GM19452 (cell line): Measurements from ENCODE around the gene TRIM40.
"Not testable (repeated sequence)": the region's sequence is repeated elsewhere in the genome, so short reads cannot be mapped to it uniquely, and the experiment has no call there.

Source experiments
- ATAC-seq: cut with Tn5 transposase; IDR thresholded peaks from one replicate; pipeline ENCODE4 v1.9.1; 2021; ENCODE audit not compliant: unreplicated experiment

TRIM40 gene

DNA sequence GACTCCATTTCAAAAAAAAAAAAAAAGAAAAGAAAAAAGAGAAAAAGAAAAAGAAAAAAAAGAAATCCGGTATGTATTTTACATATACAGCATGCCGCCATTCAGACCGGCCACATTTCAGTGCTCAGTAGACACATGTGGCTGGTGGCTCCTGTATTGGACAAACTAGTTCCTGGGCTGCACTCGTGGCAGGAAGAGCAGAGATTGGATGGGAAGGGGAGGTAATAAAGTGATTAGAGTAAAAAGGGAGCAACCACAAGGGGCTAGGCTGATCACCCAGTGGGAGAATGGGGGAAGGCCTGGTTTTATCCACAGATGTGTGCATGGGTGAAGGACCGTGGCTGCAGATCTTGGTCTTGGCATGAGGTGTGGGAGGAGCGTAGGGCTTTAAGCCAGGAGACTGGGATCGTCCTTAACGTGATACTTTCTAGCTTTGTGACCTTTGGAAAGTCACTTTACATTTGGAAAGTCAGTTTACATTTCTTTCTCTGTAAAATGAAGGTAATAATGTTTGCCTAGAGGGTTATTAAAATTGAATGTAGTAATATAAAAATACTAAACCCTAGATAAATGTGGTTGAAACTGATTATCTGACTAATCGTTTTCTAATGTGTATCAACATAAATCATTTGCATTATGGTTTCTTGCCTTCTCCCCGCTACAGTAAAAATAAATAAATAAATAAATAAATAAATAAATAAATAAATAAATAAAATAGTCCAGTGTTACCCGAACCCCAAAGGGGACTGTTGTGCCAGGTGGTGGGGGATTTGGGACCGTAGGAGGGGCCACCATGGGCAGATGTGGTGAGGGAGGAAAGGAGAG lies 26.5 kb downstream of the TRIM40 start:
- ATAC-seq, result no peak

DNA sequence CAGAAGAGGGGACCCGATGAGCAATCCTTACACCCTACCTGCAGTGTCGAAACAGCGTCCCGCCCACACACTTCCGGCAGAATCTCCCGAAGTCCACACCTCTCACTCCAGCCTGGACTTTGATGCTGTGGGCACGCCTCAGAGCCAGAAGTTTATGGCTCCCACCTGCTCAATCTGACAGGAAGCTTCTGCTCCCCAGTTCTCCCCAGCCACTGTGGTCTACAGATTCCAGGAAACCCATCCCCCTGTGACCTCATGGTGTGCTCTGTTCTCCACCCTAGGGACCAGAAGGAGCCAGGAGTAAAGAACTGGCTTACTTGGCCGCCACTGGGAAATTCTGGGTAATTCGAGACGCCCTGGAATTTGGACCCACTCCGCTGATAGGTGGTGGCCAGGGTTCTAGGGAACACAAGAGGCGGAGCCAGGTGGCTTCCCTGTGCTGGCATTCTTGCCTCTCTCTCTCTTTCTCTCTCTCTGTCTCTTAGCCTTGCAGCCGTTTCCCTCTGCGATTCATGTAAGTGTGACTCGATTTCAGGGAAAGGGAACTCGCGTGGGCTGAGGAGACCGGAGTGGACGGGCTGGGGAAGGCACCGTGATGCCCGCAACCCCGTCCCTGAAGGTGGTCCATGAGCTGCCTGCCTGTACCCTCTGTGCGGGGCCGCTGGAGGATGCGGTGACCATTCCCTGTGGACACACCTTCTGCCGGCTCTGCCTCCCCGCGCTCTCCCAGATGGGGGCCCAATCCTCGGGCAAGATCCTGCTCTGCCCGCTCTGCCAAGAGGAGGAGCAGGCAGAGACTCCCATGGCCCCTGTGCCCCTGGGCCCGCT lies 27.4 kb downstream of the TRIM40 start, which contains the start of gene TRIM15:
Gene TRIM15 (plus strand): TSS at position 457 of the 828 bp plus-strand sequence. CDS start 139 bp downstream, at position 596.
- ATAC-seq, result no peak

DNA sequence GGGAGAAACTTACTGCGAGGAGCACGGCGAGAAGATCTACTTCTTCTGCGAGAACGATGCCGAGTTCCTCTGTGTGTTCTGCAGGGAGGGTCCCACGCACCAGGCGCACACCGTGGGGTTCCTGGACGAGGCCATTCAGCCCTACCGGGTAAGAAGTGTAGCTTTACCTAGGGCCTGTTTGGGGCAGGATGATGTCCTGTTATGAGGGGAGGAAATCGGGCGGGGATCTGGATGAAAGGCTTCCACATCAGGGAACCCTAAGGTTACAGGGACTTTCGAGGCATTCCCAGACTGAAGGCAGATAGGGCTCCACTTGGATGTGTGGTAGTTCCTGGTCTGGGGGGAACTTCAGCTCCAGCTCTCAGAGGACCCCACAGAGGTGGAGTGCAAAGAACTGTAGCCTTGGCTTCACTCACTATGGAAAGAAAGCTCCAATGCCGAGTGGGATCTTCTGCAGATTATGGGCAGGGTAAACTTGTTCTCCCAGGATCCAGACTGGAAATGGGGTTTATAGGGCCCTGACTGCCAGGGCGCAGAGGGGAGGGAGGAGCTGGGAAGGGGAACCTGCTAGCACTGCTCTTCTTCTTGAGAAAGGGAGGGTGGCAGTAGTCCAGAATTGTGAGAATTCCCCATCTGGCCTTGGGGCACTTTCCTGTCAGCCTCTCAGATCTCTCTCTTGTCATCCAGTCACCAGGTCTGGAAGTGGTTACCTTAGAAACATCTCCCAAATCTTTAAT lies 28.1 kb downstream of the TRIM40 start:
- ATAC-seq, result no peak

DNA sequence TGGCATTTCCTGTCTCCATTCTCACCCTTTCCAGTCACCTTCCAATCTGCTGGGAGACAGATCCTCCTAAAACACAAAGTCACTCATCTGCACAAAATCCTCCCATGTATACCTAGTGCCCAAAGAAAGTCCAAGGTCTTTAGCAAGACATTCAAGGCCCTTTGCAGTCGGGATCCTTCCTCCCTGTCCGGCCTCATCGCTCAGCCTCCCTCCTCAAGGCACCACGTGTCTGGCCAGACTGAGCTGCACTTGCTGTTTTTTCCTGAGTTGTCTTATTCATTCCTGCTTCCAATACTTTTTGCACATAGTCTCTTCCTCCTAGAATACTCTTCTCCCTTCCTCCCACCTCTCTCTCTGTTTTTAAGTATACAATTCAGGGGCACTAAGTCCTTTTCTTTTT lies 28.8 kb downstream of the TRIM40 start:
- no peak for ATAC-seq

DNA sequence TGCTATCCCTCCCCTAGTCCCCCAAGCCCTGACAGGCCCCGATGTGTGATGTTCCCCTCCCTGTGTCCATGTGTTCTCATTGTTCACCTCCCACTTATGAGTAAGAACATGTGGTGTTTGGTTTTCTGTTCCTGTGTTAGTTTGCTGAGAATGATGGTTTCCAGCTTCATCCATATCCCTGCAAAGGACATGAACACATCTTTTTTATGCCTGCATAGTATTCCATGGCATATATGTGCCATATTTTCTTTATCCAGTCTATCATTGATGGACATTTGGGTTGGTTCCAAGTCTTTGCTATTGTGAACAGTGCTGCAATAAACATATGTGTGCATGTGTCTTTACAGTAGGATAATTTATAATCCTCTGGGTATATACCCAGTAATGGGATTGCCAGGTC lies 29.3 kb downstream of the TRIM40 start:
- ATAC-seq, result not testable (repeated sequence)

DNA sequence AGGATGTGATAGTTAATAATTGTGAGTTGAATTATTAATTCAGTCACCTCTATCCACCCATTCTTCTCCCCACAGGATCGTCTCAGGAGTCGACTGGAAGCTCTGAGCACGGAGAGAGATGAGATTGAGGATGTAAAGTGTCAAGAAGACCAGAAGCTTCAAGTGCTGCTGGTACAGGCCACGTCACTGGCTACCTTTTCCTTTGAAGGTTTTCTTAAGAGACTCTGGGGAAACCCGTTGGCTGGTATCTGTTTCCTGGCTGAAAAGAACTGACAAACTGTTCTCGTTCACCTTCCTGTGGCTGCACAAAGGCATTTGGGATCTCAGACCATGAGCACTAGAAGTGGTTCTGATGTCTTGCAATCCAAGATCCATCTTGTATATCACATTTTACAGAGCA lies 31.2 kb downstream of the TRIM40 start:
- ATAC-seq, result no peak

DNA sequence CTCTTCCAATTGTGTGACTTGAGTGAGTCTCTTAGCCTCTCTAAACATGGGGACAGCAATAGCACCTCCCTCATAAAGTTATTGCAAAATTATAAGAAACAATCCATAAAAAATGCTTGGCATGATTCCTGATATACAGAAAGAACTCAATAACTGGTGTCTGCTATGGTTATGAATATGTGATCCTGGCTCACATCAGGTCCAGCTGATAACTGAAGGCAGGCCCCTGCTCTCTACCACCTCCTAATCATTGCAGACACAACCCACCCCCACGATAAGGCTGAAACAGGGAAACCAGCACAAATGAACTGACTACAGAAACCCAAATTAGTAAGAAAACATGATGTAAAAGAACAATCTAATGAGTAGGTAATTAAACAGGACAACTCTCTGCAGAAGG lies 32.8 kb downstream of the TRIM40 start:
- ATAC-seq, result no peak

DNA sequence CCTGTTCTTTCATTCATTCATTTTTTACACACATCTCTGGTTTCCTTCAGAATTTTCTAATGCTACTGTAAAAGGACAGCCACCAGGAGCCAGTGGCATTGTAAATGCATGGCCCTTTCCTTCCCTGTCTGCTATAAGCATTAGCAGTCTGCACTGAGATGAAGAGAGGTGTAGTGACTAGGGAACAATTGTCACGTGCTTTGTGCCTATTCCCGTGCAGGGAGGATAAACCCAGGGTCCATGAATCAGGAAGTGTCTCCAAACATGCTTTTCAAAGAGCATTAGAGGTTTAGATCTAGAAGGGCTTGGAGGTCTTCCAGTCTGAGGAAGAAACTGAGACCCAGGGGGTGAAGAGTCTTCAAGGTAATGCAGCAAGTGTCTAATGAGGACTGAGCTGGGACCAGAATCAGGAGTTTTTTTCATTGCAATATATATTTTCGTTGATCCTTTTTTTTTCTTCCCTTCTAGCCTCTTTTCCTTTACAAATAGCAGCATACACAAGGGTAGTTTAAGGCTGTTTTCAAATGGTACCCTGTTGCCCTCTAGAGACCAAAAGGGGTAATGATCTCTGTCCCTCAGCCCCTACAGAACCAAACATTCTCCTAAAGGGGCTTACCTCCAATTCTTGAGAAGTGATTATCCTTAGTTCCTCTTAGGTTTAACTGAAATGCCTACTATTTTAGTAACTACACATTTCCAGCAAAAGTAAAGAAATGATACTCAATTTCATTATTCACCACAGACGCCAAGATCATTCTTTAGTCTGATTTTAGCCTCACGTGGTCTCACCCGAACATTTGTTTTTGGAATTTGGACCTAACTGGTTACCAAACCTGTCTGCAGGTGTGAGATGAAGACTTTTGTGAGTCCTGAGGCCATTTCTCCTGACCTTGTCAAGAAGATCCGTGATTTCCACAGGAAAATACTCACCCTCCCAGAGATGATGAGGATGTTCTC lies 34.0 kb downstream of the TRIM40 start:
- ATAC-seq, result no peak

DNA sequence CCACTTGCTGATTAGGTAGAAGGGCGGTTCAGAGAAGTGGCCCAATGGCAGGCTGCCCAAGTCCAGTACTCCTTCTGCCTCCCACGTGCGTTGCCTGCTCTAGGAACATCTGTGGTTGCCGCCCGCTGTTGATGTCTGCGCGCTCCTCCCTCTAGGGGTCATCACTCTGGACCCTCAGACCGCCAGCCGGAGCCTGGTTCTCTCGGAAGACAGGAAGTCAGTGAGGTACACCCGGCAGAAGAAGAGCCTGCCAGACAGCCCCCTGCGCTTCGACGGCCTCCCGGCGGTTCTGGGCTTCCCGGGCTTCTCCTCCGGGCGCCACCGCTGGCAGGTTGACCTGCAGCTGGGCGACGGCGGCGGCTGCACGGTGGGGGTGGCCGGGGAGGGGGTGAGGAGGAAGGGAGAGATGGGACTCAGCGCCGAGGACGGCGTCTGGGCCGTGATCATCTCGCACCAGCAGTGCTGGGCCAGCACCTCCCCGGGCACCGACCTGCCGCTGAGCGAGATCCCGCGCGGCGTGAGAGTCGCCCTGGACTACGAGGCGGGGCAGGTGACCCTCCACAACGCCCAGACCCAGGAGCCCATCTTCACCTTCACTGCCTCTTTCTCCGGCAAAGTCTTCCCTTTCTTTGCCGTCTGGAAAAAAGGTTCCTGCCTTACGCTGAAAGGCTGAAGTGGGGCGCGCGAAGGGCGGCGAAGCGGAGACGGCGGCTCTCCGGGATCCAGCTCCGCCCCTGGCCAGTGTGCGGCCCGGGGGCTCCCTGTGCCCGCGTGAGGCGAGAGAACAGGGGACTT lies 35.9 kb downstream of the TRIM40 start:
- no peak for ATAC-seq

DNA sequence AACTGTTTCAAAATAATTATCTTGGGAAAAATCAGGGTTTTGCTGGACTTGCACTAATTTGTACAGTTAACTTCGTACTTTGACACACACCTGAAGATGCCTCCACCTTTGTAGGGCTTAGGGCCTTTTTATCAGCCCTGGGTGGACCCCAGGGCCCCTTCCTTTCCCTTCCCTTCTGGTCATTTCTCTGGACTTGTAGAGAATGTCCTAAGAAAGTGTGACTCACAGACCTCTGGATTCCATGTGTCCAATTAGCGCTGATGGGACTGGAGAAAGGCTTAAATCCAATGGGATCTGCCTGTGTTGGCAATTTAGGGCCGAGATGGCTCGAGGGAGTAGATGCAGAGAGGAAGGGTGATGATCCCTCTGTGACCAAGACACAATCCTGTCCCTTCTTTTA lies 36.7 kb downstream of the TRIM40 start:
- ATAC-seq, result no peak

DNA sequence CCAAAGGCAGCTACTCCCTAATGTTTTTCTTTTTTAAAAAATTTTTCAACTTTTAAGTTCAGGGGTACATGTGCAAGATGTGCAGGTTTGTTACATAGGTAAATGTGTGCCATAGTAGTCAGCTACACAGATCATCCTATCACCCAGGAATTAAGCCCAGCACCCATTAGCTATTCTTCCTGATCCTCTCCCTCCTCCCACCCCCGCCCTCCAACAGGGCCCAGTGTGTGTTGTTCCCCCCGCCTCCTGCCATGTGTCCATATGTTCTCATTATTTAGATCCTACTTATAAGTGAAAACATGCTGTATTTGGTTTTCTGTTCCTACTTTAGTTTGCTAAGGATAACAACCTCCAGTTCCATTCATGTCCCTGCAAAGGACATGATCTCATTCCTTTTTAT lies 39.8 kb downstream of the TRIM40 start:
- ATAC-seq, result no peak

DNA sequence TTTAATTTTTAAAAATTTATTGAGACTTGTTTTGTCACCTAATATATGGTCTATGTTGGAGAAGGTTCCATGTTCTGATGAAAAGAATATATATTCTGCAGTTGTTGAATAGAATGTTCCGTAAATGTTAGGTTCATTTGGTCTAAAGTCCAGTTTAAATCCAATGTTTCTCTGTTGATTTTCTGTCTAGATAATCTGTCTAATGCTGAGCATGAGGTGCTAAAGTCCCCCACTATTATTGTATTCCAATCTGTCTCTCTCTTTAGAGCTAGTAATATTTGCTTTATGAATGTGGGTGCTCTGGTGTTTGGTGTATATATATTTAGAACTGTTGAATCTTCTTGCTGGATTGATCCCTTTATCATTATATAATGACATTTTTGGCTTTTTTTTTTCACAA lies 42.9 kb downstream of the TRIM40 start:
- ATAC-seq, result no peak

DNA sequence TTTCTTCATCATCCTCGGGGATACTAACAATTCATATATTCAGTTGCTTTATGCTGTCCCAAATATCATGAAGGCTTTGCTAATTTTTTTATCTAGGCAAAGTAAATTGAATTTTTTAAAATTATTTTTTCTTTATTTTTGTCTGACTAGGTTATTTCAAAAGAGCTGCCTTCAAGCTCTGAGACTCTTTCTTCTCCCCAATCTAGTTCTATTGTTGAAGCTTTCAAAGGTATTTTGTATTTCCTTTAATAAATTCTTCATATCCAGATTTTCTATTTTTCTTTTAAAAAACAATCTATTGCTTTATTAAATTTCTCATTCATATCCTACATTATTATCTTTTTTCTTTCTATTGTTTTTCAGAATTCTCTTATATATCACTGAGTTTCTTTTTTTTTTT lies 44.2 kb downstream of the TRIM40 start:
- ATAC-seq, result no peak

DNA sequence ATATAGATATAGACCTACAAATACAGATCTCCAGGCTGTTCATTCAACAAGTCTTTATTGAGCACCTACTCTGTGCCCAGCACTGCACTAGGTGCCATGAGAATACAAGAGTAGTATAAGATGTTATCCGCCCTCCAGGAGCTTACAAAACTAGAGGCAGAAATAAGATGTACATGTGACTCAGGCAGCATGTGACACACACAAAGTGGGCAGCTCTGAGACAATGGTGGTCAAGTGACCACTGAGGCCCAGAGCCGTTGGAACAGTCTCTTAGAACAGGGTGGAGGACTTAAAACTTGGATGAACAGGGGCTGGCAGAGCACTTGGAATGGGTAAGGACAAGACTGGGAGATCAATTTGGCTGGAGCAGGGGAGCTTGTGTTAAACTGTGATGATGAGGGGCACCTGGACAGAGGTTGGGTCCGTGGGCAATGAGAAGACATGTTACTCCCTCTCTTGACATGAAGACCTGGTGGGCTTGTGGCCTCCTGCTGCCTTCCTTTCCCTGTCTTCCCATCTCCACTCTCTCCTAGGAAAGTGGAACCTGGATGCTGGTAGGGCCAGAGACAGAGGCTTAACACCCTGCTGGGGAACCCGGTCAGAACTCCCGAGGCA lies 48.6 kb downstream of the TRIM40 start:
- ATAC-seq, result no peak

DNA sequence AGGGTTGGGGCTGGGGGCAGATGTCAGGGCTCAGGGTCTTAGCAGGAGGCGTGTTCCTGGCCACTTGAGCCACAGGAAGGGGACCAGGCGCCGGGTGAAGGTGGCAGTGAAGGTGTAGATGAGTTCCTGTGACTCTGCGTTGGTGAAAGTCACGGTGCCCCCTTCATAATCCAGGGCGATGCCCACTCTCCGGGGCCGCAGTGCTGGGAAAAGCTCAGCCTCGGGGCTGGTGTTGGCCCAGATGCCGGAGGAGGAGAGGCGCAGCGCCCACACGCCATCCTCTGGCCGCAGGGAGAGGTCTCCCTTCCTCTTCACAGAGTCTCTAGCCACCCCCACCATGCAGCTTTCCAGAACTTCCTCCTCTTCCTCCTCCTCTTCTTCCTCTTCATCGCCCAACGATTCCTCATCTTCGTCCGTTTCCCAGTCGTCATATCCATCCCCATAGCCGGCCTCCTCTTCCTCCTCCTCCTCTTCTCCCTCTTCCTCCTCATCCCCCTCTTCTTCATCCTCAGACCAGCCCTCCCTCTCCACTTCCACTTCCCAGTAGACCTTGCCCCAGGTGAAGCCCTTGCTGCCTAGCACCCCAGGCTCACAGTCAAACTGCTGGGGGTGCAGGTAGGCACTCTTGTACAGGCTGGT lies 50.0 kb downstream of the TRIM40 start:
- no peak for ATAC-seq

DNA sequence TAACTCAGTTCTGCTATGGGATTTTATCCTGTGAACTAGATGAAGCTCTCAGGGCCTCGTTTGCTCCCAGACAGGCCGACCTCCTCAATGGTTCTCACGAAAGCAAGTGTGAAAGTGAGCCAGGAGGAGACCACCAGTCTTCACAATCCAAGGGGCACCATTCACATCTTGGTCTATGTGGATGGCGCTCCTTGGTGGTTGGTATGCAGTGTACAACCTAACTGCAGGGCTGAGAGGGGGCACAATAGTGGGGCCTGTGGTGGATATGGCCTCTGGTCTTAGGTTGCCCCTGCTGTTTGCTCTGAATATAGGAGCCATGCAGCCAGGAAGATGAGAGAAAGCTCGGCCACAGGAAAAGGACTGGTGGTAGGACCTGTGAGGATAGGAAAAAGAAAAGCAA lies 52.6 kb downstream of the TRIM40 start:
- ATAC-seq, result no peak

DNA sequence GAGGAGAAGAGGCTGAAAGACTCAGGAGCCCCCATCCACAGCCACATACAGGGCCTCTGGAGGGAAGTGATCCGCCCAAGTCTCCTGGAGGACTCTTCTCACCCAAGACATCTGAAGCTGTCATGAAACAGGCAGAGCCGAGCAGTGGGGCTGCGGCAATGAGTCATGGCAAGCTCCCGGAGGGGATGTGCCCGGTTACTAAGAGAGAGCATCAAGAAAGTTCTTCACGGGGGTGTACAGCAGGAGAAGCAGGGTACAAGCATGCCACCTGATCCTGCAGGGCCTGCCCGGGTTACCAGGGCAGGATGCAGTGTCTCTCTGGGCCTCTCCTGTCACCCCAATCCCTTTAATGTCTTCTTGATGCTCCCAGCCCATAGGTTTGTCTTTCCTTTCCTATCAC lies 56.1 kb downstream of the TRIM40 start:
- ATAC-seq, result no peak

DNA sequence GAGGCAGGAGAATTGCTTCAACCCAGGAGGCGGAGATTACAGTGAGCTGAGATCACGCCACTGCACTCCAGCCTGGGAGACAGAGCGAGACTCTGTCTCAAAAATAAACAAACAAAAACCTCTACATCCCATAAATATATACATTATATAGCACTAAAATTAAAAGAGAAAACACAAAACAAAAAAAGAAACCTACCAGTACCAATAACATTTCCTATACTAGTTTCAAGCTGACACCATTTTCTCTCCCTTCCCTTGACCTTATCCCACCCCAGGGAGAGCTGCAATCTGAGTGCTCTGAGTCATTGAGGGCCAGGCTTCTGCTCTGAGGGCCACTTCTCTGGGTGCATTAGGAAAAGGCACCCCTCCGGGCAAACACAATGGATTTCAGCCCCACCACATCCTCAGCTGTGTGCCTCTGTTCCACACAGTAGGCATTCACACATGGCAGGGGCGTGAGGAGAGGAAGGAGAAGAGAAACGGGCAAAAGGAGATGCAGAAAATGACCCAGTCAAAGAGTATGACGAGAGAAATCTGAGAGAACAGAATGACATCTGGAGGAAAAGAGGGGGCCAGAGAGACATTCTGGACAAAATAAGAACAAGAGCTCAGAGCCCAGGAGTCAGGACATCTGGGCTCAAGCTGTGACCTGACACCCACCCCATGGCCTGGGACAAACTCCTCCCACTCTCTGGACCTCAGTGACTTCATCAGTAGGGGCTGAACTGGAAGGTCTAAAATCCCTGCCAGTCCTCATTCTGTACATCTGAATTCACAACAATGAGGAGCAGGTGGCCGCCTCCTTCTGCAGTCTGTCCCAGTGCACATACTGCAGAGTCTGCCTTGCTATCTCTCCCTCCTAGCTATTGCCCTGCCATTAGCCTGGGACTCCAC lies 59.1 kb downstream of the TRIM40 start:
- ATAC-seq, result no peak
